Activated CD8-positive, alpha-beta memory T cell treated with anti-CD3 and anti-CD28 coated beads for 24 hours (primary cell): Measurements from ENCODE around the gene NDUFAF3.
"Not testable (repeated sequence)": the region's sequence is repeated elsewhere in the genome, so short reads cannot be mapped to it uniquely, and the experiment has no call there.

ENCODE experiments used
- DNase-seq: peaks from one replicate; pipeline ENCODE4 v3.0.0-alpha.2; 2020

NDUFAF3 gene

GRCh38 chr3:49001155-49001554 lies 20.8 kb upstream of the NDUFAF3 start:
- no peak for DNase-seq

GRCh38 chr3:49004352-49005302 lies 17.3 kb upstream of the NDUFAF3 start:
- DNase-seq = no peak

GRCh38 chr3:49005303-49005680 lies 16.6 kb upstream of the NDUFAF3 start:
- DNase-seq = no peak

- no peak for DNase-seq
Observed at GRCh38 chr3:49005998-49006397, 15.9 kb upstream of the NDUFAF3 start.

GRCh38 chr3:49006408-49007067 lies 15.4 kb upstream of the NDUFAF3 start:
- no peak for DNase-seq

GRCh38 chr3:49007068-49007770 lies 14.7 kb upstream of the NDUFAF3 start, which contains the start of gene WDR6:
Gene WDR6 (plus strand): TSS chr3:49007391. CDS start chr3:49007432, 41 bp downstream.
- peak; percentile 97 for DNase-seq

GRCh38 chr3:49007771-49008528 lies 14.0 kb upstream of the NDUFAF3 start:
- DNase-seq = peak; percentile 92

GRCh38 chr3:49008627-49009026 lies 13.3 kb upstream of the NDUFAF3 start:
- not testable (repeated sequence) for DNase-seq

- no peak for DNase-seq
Observed at GRCh38 chr3:49009396-49009795, 12.5 kb upstream of the NDUFAF3 start.

- DNase-seq = no peak
Observed at GRCh38 chr3:49012441-49013017, 9.4 kb upstream of the NDUFAF3 start.

GRCh38 chr3:49013113-49013737 lies 8.7 kb upstream of the NDUFAF3 start:
- no peak for DNase-seq

- DNase-seq = peak; percentile 77
Observed at GRCh38 chr3:49013738-49014660, 7.9 kb upstream of the NDUFAF3 start.

- no peak for DNase-seq
Observed at GRCh38 chr3:49015072-49015471, 6.8 kb upstream of the NDUFAF3 start.

GRCh38 chr3:49015765-49016164 lies 6.2 kb upstream of the NDUFAF3 start:
- no peak for DNase-seq

- peak; percentile 61 for DNase-seq
Observed at GRCh38 chr3:49016414-49017228, 5.3 kb upstream of the NDUFAF3 start.

GRCh38 chr3:49017229-49017970 lies 4.5 kb upstream of the NDUFAF3 start:
- DNase-seq = peak; percentile 67

- DNase-seq = peak; percentile 88
Observed at GRCh38 chr3:49017971-49018706, 3.8 kb upstream of the NDUFAF3 start, which contains the start of gene DALRD3. Gene DALRD3 (minus strand): TSS chr3:49018580. CDS start chr3:49018564, 16 bp downstream.

GRCh38 chr3:49018707-49019006 lies 3.3 kb upstream of the NDUFAF3 start:
- DNase-seq = no peak
